GM23338 (cell line): ENCODE results near the gene KIAA1549.

Experiments
- CTCF ChIP-seq, 2 experiments: fragments of 200-600 bp in 1 of 2; sonication (generic) in 1 of 2; conservative IDR thresholded peaks; 2 replicates each; pipeline versions ENCODE4 v1.5.1 to v1.6.1; 2016 to 2017; ENCODE audit warnings: antibody characterized with exemption in 2 of 2, low read depth in 2 of 2, mild to moderate bottlenecking in 2 of 2, moderate library complexity in 1 of 2
- REST ChIP-seq: IDR thresholded peaks from one replicate; pipeline ENCODE4 v1.6.1; 2018; ENCODE audit warnings: antibody characterized with exemption; ENCODE audit not compliant: unreplicated experiment
- ZNF331 ChIP-seq: fragments of 250-450 bp; sonication (Bioruptor Pico); IDR thresholded peaks from 2 replicates; pipeline ENCODE4 v1.5.0; 2020; ENCODE audit warnings: low read depth, mild to moderate bottlenecking, moderate library complexity

GRCh38 chr7:138866353-138866752, 114.8 kb downstream of the KIAA1549 start:
- TF ChIP-seq CTCF (conservative IDR thresholded peaks at IDR 0.05; ENCODE audit: low read depth in 2 of 2): peak in 1 of 2 experiments; percentile 13; a peak in 1 of 4 replicates
- TF ChIP-seq REST: no peak
- TF ChIP-seq ZNF331 (CRISPR knock-in tag): no peak
